ENCODE results near the gene SERPING1.

SERPING1 gene

GRCh38 chr11:57646799-57647303 is 49.4 kb downstream of the SERPING1 start:
- no peak overlapping the region for H3K4me3 ChIP-seq (replicated peaks in 1 of 2; ENCODE audit: low read depth in 2 of 2, low read length in 2 of 2)
- no peak for DNase-seq (ENCODE audit: low read depth in 2 of 2)
- no peak for TF ChIP-seq CTCF (IDR thresholded peaks at IDR 0.05; ENCODE audit: low read depth, low read length)

GRCh38 chr11:57647372-57647771 is 49.9 kb downstream of the SERPING1 start:
- TF ChIP-seq CTCF (IDR thresholded peaks at IDR 0.05; ENCODE audit: low read depth, low read length): no peak
- no peak overlapping the region for H3K4me3 ChIP-seq (replicated peaks in 1 of 2; ENCODE audit: low read depth in 2 of 2, low read length in 2 of 2)
- DNase-seq (ENCODE audit: low read depth in 2 of 2): peak in 1 of 2 donors; percentile 13

- DNase-seq (ENCODE audit: low read depth in 2 of 2): peak; percentile 16 to 39
- TF ChIP-seq CTCF (IDR thresholded peaks at IDR 0.05; ENCODE audit: low read depth, low read length): no peak
- peak overlapping the region in 1 of 2 donors; percentile 55 for H3K4me3 ChIP-seq (replicated peaks in 1 of 2; ENCODE audit: low read depth in 2 of 2, low read length in 2 of 2)
Observed at GRCh38 chr11:57647960-57648800, 50.7 kb downstream of the SERPING1 start.

- no peak for TF ChIP-seq CTCF (IDR thresholded peaks at IDR 0.05; ENCODE audit: low read depth, low read length)
- peak; percentile 32 to 38 for DNase-seq (ENCODE audit: low read depth in 2 of 2)
- peak overlapping the region; percentile 55 for H3K4me3 ChIP-seq (replicated peaks in 1 of 2; ENCODE audit: low read depth in 2 of 2, low read length in 2 of 2)
Observed at GRCh38 chr11:57648801-57649735, 51.6 kb downstream of the SERPING1 start.

GRCh38 chr11:57649826-57650738 is 52.6 kb downstream of the SERPING1 start, which contains the start of gene YPEL4:
YPEL4 (minus strand) TSS chr11:57649912; CDS start chr11:57647107, 2,805 bp downstream.
- DNase-seq (ENCODE audit: low read depth in 2 of 2): peak; percentile 74 to 87
- no peak for TF ChIP-seq CTCF (IDR thresholded peaks at IDR 0.05; ENCODE audit: low read depth, low read length)
- H3K4me3 ChIP-seq (replicated peaks in 1 of 2; ENCODE audit: low read depth in 2 of 2, low read length in 2 of 2): peak within 1 kb of the TSS; percentile 55

- no peak for TF ChIP-seq CTCF (IDR thresholded peaks at IDR 0.05; ENCODE audit: low read depth, low read length)
- H3K4me3 ChIP-seq (replicated peaks in 1 of 2; ENCODE audit: low read depth in 2 of 2, low read length in 2 of 2): no peak overlapping the region
- no peak for DNase-seq (ENCODE audit: low read depth in 2 of 2)
Observed at GRCh38 chr11:57650739-57651090, 53.2 kb downstream of the SERPING1 start.
